ENCODE data around the gene SDK1. TPM values are rescaled to one million over a fixed set of nuclear protein-coding genes. Genes with fewer than 3 reads are reported as not detected.

The SDK1 gene
- total and polyA plus RNA-seq, 4 donors: 10.4 to 11.6 (median 11.0) TPM

DNA sequence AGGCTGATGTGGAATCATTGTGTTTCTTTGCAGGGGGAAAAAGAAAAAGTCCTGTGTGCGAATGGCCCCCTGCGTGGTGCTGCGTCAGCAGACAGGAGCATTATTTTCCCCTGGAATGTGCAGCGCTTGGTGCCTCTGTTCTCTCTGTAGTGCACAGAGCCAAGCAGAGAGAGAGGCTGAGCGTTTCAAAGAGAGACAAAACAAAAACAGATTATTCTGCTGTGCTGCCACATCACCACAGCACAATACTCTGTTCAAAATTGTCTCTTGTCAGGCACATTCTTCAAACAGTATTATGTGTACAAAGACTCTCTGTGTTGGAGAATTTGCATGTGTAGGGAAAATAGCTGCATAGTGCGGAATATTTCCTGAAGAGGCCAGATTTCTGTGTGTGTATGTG lies 609.0 kb downstream of the SDK1 start:
- WGBS (ENCODE audit: insufficient coverage): 46% methylated on average over 5 of the region's 6 CpGs
- DNase-seq (ENCODE audit: low read depth in 4 of 6, low spot score in 6 of 6): peak in 2 of 6 donors; percentile 62 to 70
- no peaks in the 10 kb centered on the region for H3K9me3 ChIP-seq (ENCODE audit: control insufficient read depth, insufficient read depth, low read length)
- no peaks in the 10 kb centered on the region for H3K36me3 ChIP-seq (ENCODE audit: control insufficient read depth, insufficient read depth, low read length)
- H3K27me3 ChIP-seq (ENCODE audit: control insufficient read depth, insufficient read depth, low read length): no peaks in the 10 kb centered on the region
- H3K27ac ChIP-seq (ENCODE audit: low read depth, low read length): peak overlapping the region; percentile 81
- H3K4me1 ChIP-seq (ENCODE audit: control insufficient read depth, insufficient read depth, low read length): peaks cover 39% of the 10 kb centered on the region
- H3K4me3 ChIP-seq (ENCODE audit: low read depth, low read length): no peak overlapping the region

DNA sequence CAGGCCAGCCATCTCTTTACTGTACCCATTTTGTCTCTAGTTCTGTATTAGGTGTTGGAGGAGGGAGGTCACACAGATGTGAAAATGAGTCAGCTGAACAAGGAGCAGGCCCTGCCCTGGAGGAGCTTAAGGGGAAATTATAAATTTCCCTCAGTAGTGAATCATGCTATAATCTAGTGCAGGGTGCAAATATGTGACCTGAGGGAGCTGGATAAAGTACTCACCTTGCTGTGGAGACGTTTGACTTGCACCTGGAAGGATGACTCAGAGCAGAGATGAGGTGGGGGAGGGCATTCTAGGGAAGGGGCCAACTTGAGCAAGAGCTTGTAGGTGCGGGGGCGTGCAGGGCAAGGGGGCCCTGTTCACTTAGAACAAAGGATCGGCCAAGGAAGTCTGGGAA lies 610.6 kb downstream of the SDK1 start:
- no peaks in the 10 kb centered on the region for H3K27me3 ChIP-seq (ENCODE audit: control insufficient read depth, insufficient read depth, low read length)
- no peaks in the 10 kb centered on the region for H3K36me3 ChIP-seq (ENCODE audit: control insufficient read depth, insufficient read depth, low read length)
- H3K4me1 ChIP-seq (ENCODE audit: control insufficient read depth, insufficient read depth, low read length): peaks cover 39% of the 10 kb centered on the region
- H3K27ac ChIP-seq (ENCODE audit: low read depth, low read length): no peak overlapping the region
- DNase-seq (ENCODE audit: low read depth in 4 of 6, low spot score in 6 of 6): no peak
- WGBS (ENCODE audit: insufficient coverage): 60% methylated on average over 4 of the region's 4 CpGs
- no peak overlapping the region for H3K4me3 ChIP-seq (ENCODE audit: low read depth, low read length)
- no peaks in the 10 kb centered on the region for H3K9me3 ChIP-seq (ENCODE audit: control insufficient read depth, insufficient read depth, low read length)

- DNase-seq (ENCODE audit: low read depth in 4 of 6, low spot score in 6 of 6): peak in 1 of 6 donors; percentile 30
These were observed 611.2 kb downstream of the SDK1 start for GRCh38 chr7:3912291-3912690.

DNA sequence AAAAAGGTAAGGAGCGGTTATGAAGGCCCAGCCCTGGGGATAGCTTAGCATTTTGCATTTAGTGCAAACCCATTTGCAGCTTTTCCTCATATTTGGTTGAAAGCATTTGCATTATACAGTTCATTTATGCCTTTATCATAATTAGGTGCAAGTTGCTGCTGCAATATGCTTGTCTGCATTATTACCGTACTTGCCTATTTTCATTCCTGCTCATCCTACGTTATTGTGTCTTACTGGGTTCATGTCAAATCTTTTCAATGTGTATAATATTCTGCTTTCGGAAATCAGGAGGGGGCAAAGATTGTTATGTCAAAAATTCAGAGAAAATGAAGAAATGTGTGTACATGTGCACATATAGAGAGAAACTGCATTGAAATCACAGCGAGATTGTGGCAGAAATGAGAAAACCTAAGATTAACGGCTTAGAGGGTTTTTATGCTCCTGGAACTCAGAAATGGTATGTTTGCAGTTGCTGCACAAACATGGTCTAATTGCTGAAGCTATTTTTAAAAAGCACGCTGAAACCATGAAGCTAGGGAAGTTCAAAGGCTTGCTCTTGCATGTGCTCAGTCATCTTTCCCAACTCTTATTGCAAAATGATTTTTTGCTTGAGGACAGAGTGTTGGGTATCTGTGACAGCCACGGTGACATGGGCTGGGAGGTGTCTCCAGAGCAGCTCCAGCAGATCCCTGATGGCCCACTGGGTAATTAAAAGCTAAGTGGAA lies 613.2 kb downstream of the SDK1 start:
- no peaks in the 10 kb centered on the region for H3K36me3 ChIP-seq (ENCODE audit: control insufficient read depth, insufficient read depth, low read length)
- no peak overlapping the region for H3K27ac ChIP-seq (ENCODE audit: low read depth, low read length)
- peak in 1 of 6 donors; percentile 81 for DNase-seq (ENCODE audit: low read depth in 4 of 6, low spot score in 6 of 6)
- H3K4me1 ChIP-seq (ENCODE audit: control insufficient read depth, insufficient read depth, low read length): peaks cover 34% of the 10 kb centered on the region
- H3K4me3 ChIP-seq (ENCODE audit: low read depth, low read length): no peak overlapping the region
- 79% methylated on average over 5 of the region's 8 CpGs for WGBS (ENCODE audit: insufficient coverage)
- H3K27me3 ChIP-seq (ENCODE audit: control insufficient read depth, insufficient read depth, low read length): no peaks in the 10 kb centered on the region
- H3K9me3 ChIP-seq (ENCODE audit: control insufficient read depth, insufficient read depth, low read length): no peaks in the 10 kb centered on the region

More at GRCh38 chr7:3912291-3912690, 611.2 kb downstream of the SDK1 start:
- Histone ChIP-seq H3K36me3 (ENCODE audit: control insufficient read depth, insufficient read depth, low read length) (no peaks in the 10 kb centered on the region), H3K9me3 (ENCODE audit: control insufficient read depth, insufficient read depth, low read length) (no peaks in the 10 kb centered on the region), H3K27me3 (ENCODE audit: control insufficient read depth, insufficient read depth, low read length) (no peaks in the 10 kb centered on the region), H3K27ac (ENCODE audit: low read depth, low read length) (no peak overlapping the region), H3K4me1 (ENCODE audit: control insufficient read depth, insufficient read depth, low read length) (peaks cover 39% of the 10 kb centered on the region), H3K4me3 (ENCODE audit: low read depth, low read length) (no peak overlapping the region)
- 63% methylated on average over 2 of the region's 7 CpGs for WGBS (ENCODE audit: insufficient coverage)

- WGBS (ENCODE audit: insufficient coverage): 80% methylated on average over 1 of the region's 9 CpGs
- no peak for DNase-seq (ENCODE audit: low read depth in 4 of 6, low spot score in 6 of 6)
- H3K27ac ChIP-seq (ENCODE audit: low read depth, low read length): no peak overlapping the region
- H3K36me3 ChIP-seq (ENCODE audit: control insufficient read depth, insufficient read depth, low read length): no peaks in the 10 kb centered on the region
- no peaks in the 10 kb centered on the region for H3K9me3 ChIP-seq (ENCODE audit: control insufficient read depth, insufficient read depth, low read length)
- peaks cover 24% of the 10 kb centered on the region for H3K4me1 ChIP-seq (ENCODE audit: control insufficient read depth, insufficient read depth, low read length)
- H3K27me3 ChIP-seq (ENCODE audit: control insufficient read depth, insufficient read depth, low read length): no peaks in the 10 kb centered on the region
- no peak overlapping the region for H3K4me3 ChIP-seq (ENCODE audit: low read depth, low read length)
These were observed 614.4 kb downstream of the SDK1 start for GRCh38 chr7:3915337-3915878.

- DNase-seq (ENCODE audit: low read depth in 4 of 6, low spot score in 6 of 6): no peak
- Histone ChIP-seq H3K36me3 (ENCODE audit: control insufficient read depth, insufficient read depth, low read length) (no peaks in the 10 kb centered on the region), H3K27ac (ENCODE audit: low read depth, low read length) (no peak overlapping the region), H3K4me3 (ENCODE audit: low read depth, low read length) (no peak overlapping the region), H3K9me3 (ENCODE audit: control insufficient read depth, insufficient read depth, low read length) (no peaks in the 10 kb centered on the region), H3K4me1 (ENCODE audit: control insufficient read depth, insufficient read depth, low read length) (peaks cover 16% of the 10 kb centered on the region), H3K27me3 (ENCODE audit: control insufficient read depth, insufficient read depth, low read length) (no peaks in the 10 kb centered on the region)
- 43% methylated on average over 1 of the region's 1 CpG for WGBS (ENCODE audit: insufficient coverage)
These were observed 615.1 kb downstream of the SDK1 start for GRCh38 chr7:3916146-3916545.

DNA sequence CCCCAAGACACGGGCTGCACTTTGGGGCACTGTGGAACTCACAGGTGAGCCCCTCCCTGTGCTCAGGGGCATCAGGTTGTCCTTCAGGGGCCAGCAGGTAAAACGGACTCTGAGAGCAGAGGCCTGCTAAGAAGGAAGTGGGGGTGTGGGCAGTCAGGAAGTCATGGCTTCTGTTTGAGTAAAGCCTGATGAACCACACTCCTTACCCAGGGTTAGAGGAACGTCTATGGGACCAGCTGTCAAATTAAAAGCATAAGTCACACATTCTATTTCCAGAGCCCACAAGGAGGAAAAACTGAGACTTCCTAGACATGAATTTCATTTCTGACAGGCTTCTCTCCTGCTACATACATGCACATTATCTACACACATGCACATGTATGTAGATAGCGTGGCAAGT lies 616.4 kb downstream of the SDK1 start:
- Histone ChIP-seq H3K27ac (ENCODE audit: low read depth, low read length) (no peak overlapping the region), H3K9me3 (ENCODE audit: control insufficient read depth, insufficient read depth, low read length) (no peaks in the 10 kb centered on the region), H3K36me3 (ENCODE audit: control insufficient read depth, insufficient read depth, low read length) (no peaks in the 10 kb centered on the region), H3K4me1 (ENCODE audit: control insufficient read depth, insufficient read depth, low read length) (peaks cover 14% of the 10 kb centered on the region), H3K4me3 (ENCODE audit: low read depth, low read length) (no peak overlapping the region), H3K27me3 (ENCODE audit: control insufficient read depth, insufficient read depth, low read length) (no peaks in the 10 kb centered on the region)
- WGBS (ENCODE audit: insufficient coverage): 90% methylated on average over 2 of the region's 4 CpGs
- no peak for DNase-seq (ENCODE audit: low read depth in 4 of 6, low spot score in 6 of 6)

- Histone ChIP-seq H3K36me3 (ENCODE audit: control insufficient read depth, insufficient read depth, low read length) (no peaks in the 10 kb centered on the region), H3K4me3 (ENCODE audit: low read depth, low read length) (no peak overlapping the region), H3K9me3 (ENCODE audit: control insufficient read depth, insufficient read depth, low read length) (no peaks in the 10 kb centered on the region), H3K27me3 (ENCODE audit: control insufficient read depth, insufficient read depth, low read length) (no peaks in the 10 kb centered on the region), H3K27ac (ENCODE audit: low read depth, low read length) (no peak overlapping the region), H3K4me1 (ENCODE audit: control insufficient read depth, insufficient read depth, low read length) (peaks cover 6% of the 10 kb centered on the region)
- DNase-seq (ENCODE audit: low read depth in 4 of 6, low spot score in 6 of 6): no peak
- WGBS (ENCODE audit: insufficient coverage): 82% methylated on average over 5 of the region's 8 CpGs
These were observed 617.5 kb downstream of the SDK1 start for GRCh38 chr7:3918576-3918975.

- Histone ChIP-seq H3K4me3 (ENCODE audit: low read depth, low read length) (no peak overlapping the region), H3K36me3 (ENCODE audit: control insufficient read depth, insufficient read depth, low read length) (no peaks in the 10 kb centered on the region), H3K4me1 (ENCODE audit: control insufficient read depth, insufficient read depth, low read length) (peaks cover 10% of the 10 kb centered on the region), H3K27me3 (ENCODE audit: control insufficient read depth, insufficient read depth, low read length) (no peaks in the 10 kb centered on the region), H3K9me3 (ENCODE audit: control insufficient read depth, insufficient read depth, low read length) (no peaks in the 10 kb centered on the region), H3K27ac (ENCODE audit: low read depth, low read length) (no peak overlapping the region)
- DNase-seq (ENCODE audit: low read depth in 4 of 6, low spot score in 6 of 6): peak in 2 of 6 donors; percentile 64 to 74
- 52% methylated on average over 8 of the region's 10 CpGs for WGBS (ENCODE audit: insufficient coverage)
These were observed 621.2 kb downstream of the SDK1 start for GRCh38 chr7:3922175-3922635.

All from spinal cord (tissue), 10 donors.